Measurements from ENCODE around the gene GPRIN3.

- TF ChIP-seq, protein P1, sequence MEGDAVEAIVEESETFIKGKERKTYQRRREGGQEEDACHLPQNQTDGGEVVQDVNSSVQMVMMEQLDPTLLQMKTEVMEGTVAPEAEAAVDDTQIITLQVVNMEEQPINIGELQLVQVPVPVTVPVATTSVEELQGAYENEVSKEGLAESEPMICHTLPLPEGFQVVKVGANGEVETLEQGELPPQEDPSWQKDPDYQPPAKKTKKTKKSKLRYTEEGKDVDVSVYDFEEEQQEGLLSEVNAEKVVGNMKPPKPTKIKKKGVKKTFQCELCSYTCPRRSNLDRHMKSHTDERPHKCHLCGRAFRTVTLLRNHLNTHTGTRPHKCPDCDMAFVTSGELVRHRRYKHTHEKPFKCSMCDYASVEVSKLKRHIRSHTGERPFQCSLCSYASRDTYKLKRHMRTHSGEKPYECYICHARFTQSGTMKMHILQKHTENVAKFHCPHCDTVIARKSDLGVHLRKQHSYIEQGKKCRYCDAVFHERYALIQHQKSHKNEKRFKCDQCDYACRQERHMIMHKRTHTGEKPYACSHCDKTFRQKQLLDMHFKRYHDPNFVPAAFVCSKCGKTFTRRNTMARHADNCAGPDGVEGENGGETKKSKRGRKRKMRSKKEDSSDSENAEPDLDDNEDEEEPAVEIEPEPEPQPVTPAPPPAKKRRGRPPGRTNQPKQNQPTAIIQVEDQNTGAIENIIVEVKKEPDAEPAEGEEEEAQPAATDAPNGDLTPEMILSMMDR (conservative IDR thresholded peaks at IDR 0.05; ENCODE audit: low read length) = no peak
- no peak for TF ChIP-seq EZH2phosphoT487 (IDR thresholded peaks at IDR 0.05; ENCODE audit: borderline replicate concordance)
Measured at GRCh38 chr4:89214308-89214707, 93.3 kb downstream of the GPRIN3 start.

All from Loucy (cell line).